Measurements from ENCODE around the gene OR4F6.

Gene OR4F6

GRCh38 chr15:101852356-101852755 is 49.0 kb downstream of the OR4F6 start:
- Histone ChIP-seq H3K4me1 (ENCODE audit: control extremely low read depth in 1 of 4, control insufficient read depth in 4 of 4, insufficient read depth in 4 of 4, low read length in 3 of 4) (no peaks in the 10 kb centered on the region), H3K36me3 (ENCODE audit: control insufficient read depth in 4 of 4, insufficient read depth in 4 of 4, low read length in 3 of 4) (no peaks in the 10 kb centered on the region), H3K4me3 (ENCODE audit: control insufficient read depth in 1 of 7, extremely low read depth in 1 of 7, insufficient read depth in 4 of 7, low read depth in 2 of 7, low read length in 6 of 7) (no peak overlapping the region), H3K9me3 (ENCODE audit: control extremely low read depth in 1 of 5, control insufficient read depth in 4 of 5, insufficient read depth in 2 of 5, low read depth in 1 of 5, low read length in 4 of 5) (no peaks in the 10 kb centered on the region), H3K27ac (ENCODE audit: insufficient read depth in 1 of 2, low read depth in 1 of 2, low read length in 2 of 2, poor library complexity in 1 of 2, severe bottlenecking in 2 of 2) (no peak overlapping the region), H3K27me3 (replicated peaks in 2 of 5; ENCODE audit: control insufficient read depth in 4 of 5, insufficient read depth in 5 of 5, low read length in 4 of 5) (peaks cover 0 to under 1% (median 0%) of the 10 kb centered on the region in 5 experiments)
- DNase-seq = no peak
- ChIA-PET CTCF (no interaction called here), POLR2A (no interaction called here)
- 100% methylated on average over 1 of the region's 1 CpG for WGBS (ENCODE audit: insufficient coverage)

Measured in common myeloid progenitor, CD34-positive (primary cell).